Choroid plexus epithelial cell (primary cell): Measurements from ENCODE around the gene REXO4.
A peak's percentile ranks its signal among the peaks of the same experiment; 100 is the strongest.
"Not testable (repeated sequence)": the region's sequence is repeated elsewhere in the genome, so short reads cannot be mapped to it uniquely, and the experiment has no call there.

ENCODE experiments used
- DNase-seq: peaks from one replicate; pipeline ENCODE4 v3.0.0-alpha.2; 2010; ENCODE audit warnings: low read depth
- H3K4me3 ChIP-seq: 2 replicates; pipeline ENCODE4 v1.5.1; 2011; ENCODE audit warnings: low read depth, mild to moderate bottlenecking, control low read depth, low read length, moderate library complexity
- CTCF ChIP-seq: conservative IDR thresholded peaks from 2 replicates; pipeline ENCODE4 v1.5.1; 2011; ENCODE audit warnings: low read depth, mild to moderate bottlenecking, control low read depth, inconsistent platforms, low read length, moderate library complexity

The REXO4 gene

GRCh38 chr9:133397895-133398294 is 19.9 kb downstream of the REXO4 start:
- no peak overlapping the region for H3K4me3 ChIP-seq
- no peak for TF ChIP-seq CTCF
- DNase-seq = no peak

- no peak for DNase-seq
- no peak overlapping the region for H3K4me3 ChIP-seq
- TF ChIP-seq CTCF = no peak
Observed at GRCh38 chr9:133397370-133397769, 20.4 kb downstream of the REXO4 start.

GRCh38 chr9:133396952-133397351 is 20.9 kb downstream of the REXO4 start:
- H3K4me3 ChIP-seq = no peak overlapping the region
- peak; percentile 26 for DNase-seq
- peak; percentile 56 for TF ChIP-seq CTCF

- H3K4me3 ChIP-seq = no peak overlapping the region
- TF ChIP-seq CTCF = no peak
- no peak for DNase-seq
Observed at GRCh38 chr9:133394687-133395271, 23.0 kb downstream of the REXO4 start.

GRCh38 chr9:133393399-133393798 is 24.4 kb downstream of the REXO4 start:
- DNase-seq = no peak
- no peak for TF ChIP-seq CTCF
- H3K4me3 ChIP-seq = no peak overlapping the region

- H3K4me3 ChIP-seq, DNase-seq: not testable (repeated sequence)
Observed at GRCh38 chr9:133392308-133392707, 25.5 kb downstream of the REXO4 start.

- H3K4me3 ChIP-seq, DNase-seq: not testable (repeated sequence)
Observed at GRCh38 chr9:133391449-133391848, 26.4 kb downstream of the REXO4 start.

GRCh38 chr9:133390713-133391112 is 27.1 kb downstream of the REXO4 start:
- DNase-seq = no peak
- TF ChIP-seq CTCF = no peak
- H3K4me3 ChIP-seq = no peak overlapping the region
